ENCODE measurements around the gene HNRNPF.

DNA sequence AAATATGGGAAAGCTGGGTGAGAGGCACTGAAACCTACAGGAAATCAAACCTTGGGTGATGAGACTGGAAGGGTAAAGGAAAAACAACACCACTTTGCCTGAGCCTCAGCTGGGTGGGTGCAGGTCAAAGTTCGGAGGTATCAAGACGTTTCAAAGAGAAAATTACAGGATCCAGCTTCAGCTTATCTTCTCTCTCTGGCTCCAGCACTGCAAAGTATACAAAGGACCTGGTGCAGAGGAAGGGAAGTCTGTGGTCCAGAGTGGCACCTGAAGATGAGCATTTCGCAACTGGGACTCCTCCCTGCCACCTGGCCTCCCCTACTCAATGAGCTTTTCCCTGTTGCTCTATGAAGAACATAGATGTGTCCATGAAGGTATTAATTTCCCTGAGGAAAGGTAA lies 44.0 kb downstream of the HNRNPF start:
- TF ChIP-seq, protein P1, sequence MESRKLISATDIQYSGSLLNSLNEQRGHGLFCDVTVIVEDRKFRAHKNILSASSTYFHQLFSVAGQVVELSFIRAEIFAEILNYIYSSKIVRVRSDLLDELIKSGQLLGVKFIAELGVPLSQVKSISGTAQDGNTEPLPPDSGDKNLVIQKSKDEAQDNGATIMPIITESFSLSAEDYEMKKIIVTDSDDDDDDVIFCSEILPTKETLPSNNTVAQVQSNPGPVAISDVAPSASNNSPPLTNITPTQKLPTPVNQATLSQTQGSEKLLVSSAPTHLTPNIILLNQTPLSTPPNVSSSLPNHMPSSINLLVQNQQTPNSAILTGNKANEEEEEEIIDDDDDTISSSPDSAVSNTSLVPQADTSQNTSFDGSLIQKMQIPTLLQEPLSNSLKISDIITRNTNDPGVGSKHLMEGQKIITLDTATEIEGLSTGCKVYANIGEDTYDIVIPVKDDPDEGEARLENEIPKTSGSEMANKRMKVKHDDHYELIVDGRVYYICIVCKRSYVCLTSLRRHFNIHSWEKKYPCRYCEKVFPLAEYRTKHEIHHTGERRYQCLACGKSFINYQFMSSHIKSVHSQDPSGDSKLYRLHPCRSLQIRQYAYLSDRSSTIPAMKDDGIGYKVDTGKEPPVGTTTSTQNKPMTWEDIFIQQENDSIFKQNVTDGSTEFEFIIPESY (IDR thresholded peaks at IDR 0.05) = no peak
- TF ChIP-seq, protein P2, sequence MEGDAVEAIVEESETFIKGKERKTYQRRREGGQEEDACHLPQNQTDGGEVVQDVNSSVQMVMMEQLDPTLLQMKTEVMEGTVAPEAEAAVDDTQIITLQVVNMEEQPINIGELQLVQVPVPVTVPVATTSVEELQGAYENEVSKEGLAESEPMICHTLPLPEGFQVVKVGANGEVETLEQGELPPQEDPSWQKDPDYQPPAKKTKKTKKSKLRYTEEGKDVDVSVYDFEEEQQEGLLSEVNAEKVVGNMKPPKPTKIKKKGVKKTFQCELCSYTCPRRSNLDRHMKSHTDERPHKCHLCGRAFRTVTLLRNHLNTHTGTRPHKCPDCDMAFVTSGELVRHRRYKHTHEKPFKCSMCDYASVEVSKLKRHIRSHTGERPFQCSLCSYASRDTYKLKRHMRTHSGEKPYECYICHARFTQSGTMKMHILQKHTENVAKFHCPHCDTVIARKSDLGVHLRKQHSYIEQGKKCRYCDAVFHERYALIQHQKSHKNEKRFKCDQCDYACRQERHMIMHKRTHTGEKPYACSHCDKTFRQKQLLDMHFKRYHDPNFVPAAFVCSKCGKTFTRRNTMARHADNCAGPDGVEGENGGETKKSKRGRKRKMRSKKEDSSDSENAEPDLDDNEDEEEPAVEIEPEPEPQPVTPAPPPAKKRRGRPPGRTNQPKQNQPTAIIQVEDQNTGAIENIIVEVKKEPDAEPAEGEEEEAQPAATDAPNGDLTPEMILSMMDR (IDR thresholded peaks at IDR 0.05; ENCODE audit: low read depth, low read length, missing input control) = no peak
- TF ChIP-seq, protein P3, sequence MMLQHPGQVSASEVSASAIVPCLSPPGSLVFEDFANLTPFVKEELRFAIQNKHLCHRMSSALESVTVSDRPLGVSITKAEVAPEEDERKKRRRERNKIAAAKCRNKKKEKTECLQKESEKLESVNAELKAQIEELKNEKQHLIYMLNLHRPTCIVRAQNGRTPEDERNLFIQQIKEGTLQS (IDR thresholded peaks at IDR 0.05) = no peak
- TF ChIP-seq TAF1 (conservative IDR thresholded peaks at IDR 0.05) = no peak
- TF ChIP-seq, protein P4, sequence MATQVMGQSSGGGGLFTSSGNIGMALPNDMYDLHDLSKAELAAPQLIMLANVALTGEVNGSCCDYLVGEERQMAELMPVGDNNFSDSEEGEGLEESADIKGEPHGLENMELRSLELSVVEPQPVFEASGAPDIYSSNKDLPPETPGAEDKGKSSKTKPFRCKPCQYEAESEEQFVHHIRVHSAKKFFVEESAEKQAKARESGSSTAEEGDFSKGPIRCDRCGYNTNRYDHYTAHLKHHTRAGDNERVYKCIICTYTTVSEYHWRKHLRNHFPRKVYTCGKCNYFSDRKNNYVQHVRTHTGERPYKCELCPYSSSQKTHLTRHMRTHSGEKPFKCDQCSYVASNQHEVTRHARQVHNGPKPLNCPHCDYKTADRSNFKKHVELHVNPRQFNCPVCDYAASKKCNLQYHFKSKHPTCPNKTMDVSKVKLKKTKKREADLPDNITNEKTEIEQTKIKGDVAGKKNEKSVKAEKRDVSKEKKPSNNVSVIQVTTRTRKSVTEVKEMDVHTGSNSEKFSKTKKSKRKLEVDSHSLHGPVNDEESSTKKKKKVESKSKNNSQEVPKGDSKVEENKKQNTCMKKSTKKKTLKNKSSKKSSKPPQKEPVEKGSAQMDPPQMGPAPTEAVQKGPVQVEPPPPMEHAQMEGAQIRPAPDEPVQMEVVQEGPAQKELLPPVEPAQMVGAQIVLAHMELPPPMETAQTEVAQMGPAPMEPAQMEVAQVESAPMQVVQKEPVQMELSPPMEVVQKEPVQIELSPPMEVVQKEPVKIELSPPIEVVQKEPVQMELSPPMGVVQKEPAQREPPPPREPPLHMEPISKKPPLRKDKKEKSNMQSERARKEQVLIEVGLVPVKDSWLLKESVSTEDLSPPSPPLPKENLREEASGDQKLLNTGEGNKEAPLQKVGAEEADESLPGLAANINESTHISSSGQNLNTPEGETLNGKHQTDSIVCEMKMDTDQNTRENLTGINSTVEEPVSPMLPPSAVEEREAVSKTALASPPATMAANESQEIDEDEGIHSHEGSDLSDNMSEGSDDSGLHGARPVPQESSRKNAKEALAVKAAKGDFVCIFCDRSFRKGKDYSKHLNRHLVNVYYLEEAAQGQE (IDR thresholded peaks at IDR 0.05) = no peak
- no peak for TF ChIP-seq GABPA (IDR thresholded peaks at IDR 0.05 in 1 of 2, conservative IDR thresholded peaks at IDR 0.05 in 1 of 2)
- TF ChIP-seq, protein P5, sequence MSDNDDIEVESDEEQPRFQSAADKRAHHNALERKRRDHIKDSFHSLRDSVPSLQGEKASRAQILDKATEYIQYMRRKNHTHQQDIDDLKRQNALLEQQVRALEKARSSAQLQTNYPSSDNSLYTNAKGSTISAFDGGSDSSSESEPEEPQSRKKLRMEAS (IDR thresholded peaks at IDR 0.05) = no peak
- TF ChIP-seq JUND (IDR thresholded peaks at IDR 0.05) = no peak
- no peak for TF ChIP-seq YY1 (IDR thresholded peaks at IDR 0.05)
- TF ChIP-seq FOXA2 (IDR thresholded peaks at IDR 0.05) = no peak
- no peak for TF ChIP-seq SP1 (IDR thresholded peaks at IDR 0.05)
